ENCODE measurements around the gene TRPC3. TPM values are rescaled to one million over a fixed set of nuclear protein-coding genes. Genes with fewer than 3 reads are reported as not detected.

The TRPC3 gene
- total RNA-seq, 2 donors from 2014 or later = 0.26 TPM; not detected in 1

GRCh38 chr4:121885115-121885514 lies 66.7 kb downstream of the TRPC3 start:
- no peaks in the 10 kb centered on the region for H3K9me3 ChIP-seq
- H3K4me3 ChIP-seq = no peak overlapping the region
- intact Hi-C loops (cut with DNase I) = no loop called here
- no peaks in the 10 kb centered on the region for H3K4me1 ChIP-seq
- no peak for TF ChIP-seq POLR2A (IDR thresholded peaks at IDR 0.05)
- TF ChIP-seq, protein P1, sequence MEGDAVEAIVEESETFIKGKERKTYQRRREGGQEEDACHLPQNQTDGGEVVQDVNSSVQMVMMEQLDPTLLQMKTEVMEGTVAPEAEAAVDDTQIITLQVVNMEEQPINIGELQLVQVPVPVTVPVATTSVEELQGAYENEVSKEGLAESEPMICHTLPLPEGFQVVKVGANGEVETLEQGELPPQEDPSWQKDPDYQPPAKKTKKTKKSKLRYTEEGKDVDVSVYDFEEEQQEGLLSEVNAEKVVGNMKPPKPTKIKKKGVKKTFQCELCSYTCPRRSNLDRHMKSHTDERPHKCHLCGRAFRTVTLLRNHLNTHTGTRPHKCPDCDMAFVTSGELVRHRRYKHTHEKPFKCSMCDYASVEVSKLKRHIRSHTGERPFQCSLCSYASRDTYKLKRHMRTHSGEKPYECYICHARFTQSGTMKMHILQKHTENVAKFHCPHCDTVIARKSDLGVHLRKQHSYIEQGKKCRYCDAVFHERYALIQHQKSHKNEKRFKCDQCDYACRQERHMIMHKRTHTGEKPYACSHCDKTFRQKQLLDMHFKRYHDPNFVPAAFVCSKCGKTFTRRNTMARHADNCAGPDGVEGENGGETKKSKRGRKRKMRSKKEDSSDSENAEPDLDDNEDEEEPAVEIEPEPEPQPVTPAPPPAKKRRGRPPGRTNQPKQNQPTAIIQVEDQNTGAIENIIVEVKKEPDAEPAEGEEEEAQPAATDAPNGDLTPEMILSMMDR (IDR thresholded peaks at IDR 0.05) = no peak
- H3K27me3 ChIP-seq = no peaks in the 10 kb centered on the region
- no peaks in the 10 kb centered on the region for H3K36me3 ChIP-seq (replicated peaks in 1 of 2; ENCODE audit: insufficient read depth in 1 of 2, low read depth in 2 of 2)
- 78 to 81% methylated on average over 2 of the region's 2 CpGs for WGBS, 2 donors
- ATAC-seq (no peak), DNase-seq (no peak)
- H3K27ac ChIP-seq = no peak overlapping the region

- no peaks in the 10 kb centered on the region for H3K36me3 ChIP-seq (replicated peaks in 1 of 2; ENCODE audit: insufficient read depth in 1 of 2, low read depth in 2 of 2)
- no peaks in the 10 kb centered on the region for H3K4me1 ChIP-seq
- intact Hi-C loops (cut with DNase I) = no loop called here
- H3K27me3 ChIP-seq = no peaks in the 10 kb centered on the region
- TF ChIP-seq POLR2A (IDR thresholded peaks at IDR 0.05) = no peak
- TF ChIP-seq, protein P1 (IDR thresholded peaks at IDR 0.05) = no peak
- no peak overlapping the region for H3K27ac ChIP-seq
- DNase-seq = no peak
- H3K9me3 ChIP-seq = no peaks in the 10 kb centered on the region
- 49 to 61% methylated on average over 3 of the region's 3 CpGs for WGBS, 2 donors
- H3K4me3 ChIP-seq = no peak overlapping the region
- no peak for ATAC-seq
Observed at GRCh38 chr4:121881158-121881557, 70.7 kb downstream of the TRPC3 start.

DNA sequence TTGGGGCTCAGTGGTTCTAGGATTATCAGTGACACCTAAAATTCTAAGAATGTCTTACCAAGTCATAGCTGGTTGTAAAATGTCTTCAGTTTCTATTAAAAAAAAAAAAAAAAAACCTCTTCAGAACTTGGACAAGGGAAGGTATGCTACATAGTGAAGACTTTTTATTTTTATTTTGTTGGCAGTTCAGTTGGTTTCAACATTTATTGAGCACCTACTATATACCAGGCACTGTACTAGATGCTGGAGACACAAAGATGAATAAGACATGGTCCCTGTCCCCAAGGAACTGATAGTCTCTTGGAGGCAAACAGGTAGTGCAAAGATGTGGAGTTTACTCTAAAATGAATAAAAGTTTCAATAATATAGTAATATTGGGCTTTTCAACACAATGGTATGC lies 72.7 kb downstream of the TRPC3 start:
- Histone ChIP-seq H3K9me3 (no peaks in the 10 kb centered on the region), H3K27me3 (no peaks in the 10 kb centered on the region), H3K4me1 (no peaks in the 10 kb centered on the region), H3K27ac (no peak overlapping the region), H3K36me3 (replicated peaks in 1 of 2; ENCODE audit: insufficient read depth in 1 of 2, low read depth in 2 of 2) (no peaks in the 10 kb centered on the region), H3K4me3 (no peak overlapping the region)
- intact Hi-C loops (cut with DNase I) = no loop called here
- TF ChIP-seq, protein P1 (IDR thresholded peaks at IDR 0.05) = no peak
- no peak for TF ChIP-seq POLR2A (IDR thresholded peaks at IDR 0.05)
- no peak for DNase-seq
- no peak for ATAC-seq

- TF ChIP-seq, protein P1 (IDR thresholded peaks at IDR 0.05) = no peak
- no peak for TF ChIP-seq POLR2A (IDR thresholded peaks at IDR 0.05)
- 23 to 47% methylated on average over 4 of the region's 4 CpGs for WGBS, 2 donors
- no peak for ATAC-seq
Observed at GRCh38 chr4:121877041-121877773, 74.7 kb downstream of the TRPC3 start.

GRCh38 chr4:121876070-121876469 lies 75.8 kb downstream of the TRPC3 start:
- ATAC-seq (no peak), DNase-seq (no peak)
- H3K9me3 ChIP-seq = no peaks in the 10 kb centered on the region
- no peaks in the 10 kb centered on the region for H3K36me3 ChIP-seq (replicated peaks in 1 of 2; ENCODE audit: insufficient read depth in 1 of 2, low read depth in 2 of 2)
- H3K4me1 ChIP-seq = no peaks in the 10 kb centered on the region
- intact Hi-C loops (cut with DNase I) = no loop called here
- H3K27me3 ChIP-seq = no peaks in the 10 kb centered on the region
- no peak for TF ChIP-seq POLR2A (IDR thresholded peaks at IDR 0.05)
- TF ChIP-seq, protein P1 (IDR thresholded peaks at IDR 0.05) = no peak
- H3K27ac ChIP-seq = no peak overlapping the region
- H3K4me3 ChIP-seq = no peak overlapping the region
- 85% methylated on average over 6 of the region's 6 CpGs for WGBS, 2 donors

More at GRCh38 chr4:121877041-121877773, 74.7 kb downstream of the TRPC3 start:
- H3K4me3 ChIP-seq = no peak overlapping the region
- no peaks in the 10 kb centered on the region for H3K4me1 ChIP-seq
- no peak overlapping the region for H3K27ac ChIP-seq
- H3K9me3 ChIP-seq = no peaks in the 10 kb centered on the region
- no peaks in the 10 kb centered on the region for H3K27me3 ChIP-seq
- DNase-seq = no peak
- intact Hi-C loops (cut with DNase I) = no loop called here
- no peaks in the 10 kb centered on the region for H3K36me3 ChIP-seq (replicated peaks in 1 of 2; ENCODE audit: insufficient read depth in 1 of 2, low read depth in 2 of 2)
